ENCODE measurements around the gene FBXO40. TPM values are rescaled to one million over a fixed set of nuclear protein-coding genes. Genes with fewer than 3 reads are reported as not detected.
"Not testable (repeated sequence)": the region's sequence is repeated elsewhere in the genome, so short reads cannot be mapped to it uniquely, and the experiment has no call there.

The FBXO40 gene
- total and polyA plus RNA-seq, 9 of the 15 experiments (the other 6 are each of a cell fraction or from before 2014, with no cell fraction given): 0.01 to 0.05 (median 0.04) TPM; not detected in 3

DNA sequence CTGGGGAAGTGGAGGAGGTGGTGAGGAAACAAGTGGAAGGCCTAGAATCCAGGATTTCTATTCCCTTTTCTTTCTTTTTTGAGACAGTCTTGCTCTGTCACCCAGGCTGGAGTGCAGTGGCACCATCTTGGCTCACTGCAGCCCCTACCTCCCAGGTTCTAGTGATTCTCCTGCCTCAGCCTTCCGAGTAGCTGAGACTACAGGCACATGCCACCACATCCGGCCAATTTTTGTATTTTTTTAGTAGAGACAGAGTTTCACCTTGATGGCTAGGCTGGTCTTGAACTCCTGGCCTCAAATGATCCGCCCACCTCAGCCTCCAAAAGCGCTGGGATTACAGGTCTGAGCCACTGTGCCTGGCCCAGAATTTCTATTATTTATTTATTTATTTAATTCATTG, 627 bp downstream of the FBXO40 start:
- ATAC-seq; CTCF ChIA-PET (ENCODE audit: low intra/inter-chr PET ratio); H3K4me3 ChIP-seq; BruUV-seq (replicated peaks); H3K9me1 ChIP-seq (ENCODE audit: control insufficient read depth, insufficient read depth, low read length); H3K36me3 ChIP-seq (ENCODE audit: control insufficient read depth, insufficient read depth, low read length); H3K27me3 ChIP-seq (ENCODE audit: control insufficient read depth in 2 of 2, insufficient read depth in 2 of 2, low read length in 2 of 2); H3K4me1 ChIP-seq (replicated peaks in 1 of 2; ENCODE audit: control insufficient read depth in 2 of 2, insufficient read depth in 2 of 2, low read length in 2 of 2); DNase-seq (ENCODE audit: extremely low read depth in 1 of 4, low spot score in 3 of 4); H3K79me2 ChIP-seq (ENCODE audit: control insufficient read depth, insufficient read depth, low read length); H4K20me1 ChIP-seq (replicated peaks; ENCODE audit: control insufficient read depth, insufficient read depth, low read length); H2AFZ ChIP-seq (ENCODE audit: low read depth, low read length); intact Hi-C loops (cut with micrococcal nuclease); in situ Hi-C loops (cut with MboI); H3K9me3 ChIP-seq (replicated peaks; ENCODE audit: control insufficient read depth, insufficient read depth, low read depth, low read length); H3K27ac ChIP-seq (ENCODE audit: extremely low read depth, low read depth, low read length); H3K9ac ChIP-seq (ENCODE audit: insufficient read depth in 1 of 2, low read depth in 2 of 2, low read length in 2 of 2); H3K4me2 ChIP-seq (ENCODE audit: insufficient read depth, low read length); FAIRE-seq: not testable (repeated sequence)
- POLR2A ChIA-PET: interaction anchor here (0.7 kb wide), 1 partner anchor 38 kb away, joined by 3 read pairs; no protein-coding TSS in a partner anchor
- no CpG with 5 or more reads among the region's 4 CpGs for WGBS (ENCODE audit: insufficient coverage, low coverage, missing lambda C conversion rate)

DNA sequence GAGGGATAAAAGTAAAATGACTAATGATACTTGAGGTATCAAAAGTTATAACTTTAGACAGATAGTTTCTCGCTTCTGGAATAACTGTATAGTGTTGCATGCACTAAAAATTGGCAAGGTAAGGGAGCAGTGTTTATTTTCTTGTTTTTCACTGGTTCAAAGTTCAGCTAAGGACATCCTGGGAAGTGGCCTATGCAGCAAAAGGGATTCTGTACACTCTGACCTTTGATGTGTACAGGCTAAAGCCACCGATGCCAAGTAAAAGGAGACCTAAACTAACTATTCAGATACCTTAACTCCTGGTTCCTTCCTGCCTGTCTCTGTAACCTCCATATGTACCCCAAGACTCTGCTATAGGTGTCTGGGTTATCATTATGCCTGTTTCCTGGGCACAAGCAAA, 1.7 kb downstream of the FBXO40 start:
- BruUV-seq (replicated peaks): no TSS peak
- Histone ChIP-seq H3K36me3 (ENCODE audit: control insufficient read depth, insufficient read depth, low read length) (no peaks in the 10 kb centered on the region), H3K79me2 (ENCODE audit: control insufficient read depth, insufficient read depth, low read length) (no peaks in the 10 kb centered on the region), H3K9me3 (replicated peaks; ENCODE audit: control insufficient read depth, insufficient read depth, low read depth, low read length) (no peaks in the 10 kb centered on the region), H3K27me3 (ENCODE audit: control insufficient read depth in 2 of 2, insufficient read depth in 2 of 2, low read length in 2 of 2) (no peaks in the 10 kb centered on the region; a peak in 1 of 5 replicates), H3K4me2 (ENCODE audit: insufficient read depth, low read length) (no peak overlapping the region), H3K9ac (ENCODE audit: insufficient read depth in 1 of 2, low read depth in 2 of 2, low read length in 2 of 2) (no peak overlapping the region), H3K9me1 (ENCODE audit: control insufficient read depth, insufficient read depth, low read length) (no peaks in the 10 kb centered on the region), H2AFZ (ENCODE audit: low read depth, low read length) (no peak overlapping the region), H3K4me3 (no peak overlapping the region), H4K20me1 (replicated peaks; ENCODE audit: control insufficient read depth, insufficient read depth, low read length) (no peaks in the 10 kb centered on the region), H3K27ac (ENCODE audit: extremely low read depth, low read depth, low read length) (no peak overlapping the region), H3K4me1 (replicated peaks in 1 of 2; ENCODE audit: control insufficient read depth in 2 of 2, insufficient read depth in 2 of 2, low read length in 2 of 2) (no peaks in the 10 kb centered on the region)
- POLR2A ChIA-PET: no interaction called here
- DNase-seq (ENCODE audit: extremely low read depth in 1 of 4, low spot score in 3 of 4) (no peak), ATAC-seq (no peak), FAIRE-seq (no peak)
- in situ Hi-C loops (cut with MboI) (no loop called here), intact Hi-C loops (cut with micrococcal nuclease) (no loop called here)
- CTCF ChIA-PET (ENCODE audit: low intra/inter-chr PET ratio): no interaction called here
- 0% methylated on average over 1 of the region's 2 CpGs for WGBS (ENCODE audit: insufficient coverage, low coverage, missing lambda C conversion rate)
- no peak for TF ChIP-seq COPS2 (conservative IDR thresholded peaks at IDR 0.05)
- TF ChIP-seq RHOXF2B (CRISPR knock-in tag; conservative IDR thresholded peaks at IDR 0.05): no peak
- TF ChIP-seq NRF1 (conservative IDR thresholded peaks at IDR 0.05 in 1 of 2, IDR thresholded peaks at IDR 0.05 in 1 of 2): no peak
- TF ChIP-seq, protein P1, sequence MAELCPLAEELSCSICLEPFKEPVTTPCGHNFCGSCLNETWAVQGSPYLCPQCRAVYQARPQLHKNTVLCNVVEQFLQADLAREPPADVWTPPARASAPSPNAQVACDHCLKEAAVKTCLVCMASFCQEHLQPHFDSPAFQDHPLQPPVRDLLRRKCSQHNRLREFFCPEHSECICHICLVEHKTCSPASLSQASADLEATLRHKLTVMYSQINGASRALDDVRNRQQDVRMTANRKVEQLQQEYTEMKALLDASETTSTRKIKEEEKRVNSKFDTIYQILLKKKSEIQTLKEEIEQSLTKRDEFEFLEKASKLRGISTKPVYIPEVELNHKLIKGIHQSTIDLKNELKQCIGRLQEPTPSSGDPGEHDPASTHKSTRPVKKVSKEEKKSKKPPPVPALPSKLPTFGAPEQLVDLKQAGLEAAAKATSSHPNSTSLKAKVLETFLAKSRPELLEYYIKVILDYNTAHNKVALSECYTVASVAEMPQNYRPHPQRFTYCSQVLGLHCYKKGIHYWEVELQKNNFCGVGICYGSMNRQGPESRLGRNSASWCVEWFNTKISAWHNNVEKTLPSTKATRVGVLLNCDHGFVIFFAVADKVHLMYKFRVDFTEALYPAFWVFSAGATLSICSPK (IDR thresholded peaks at IDR 0.05; ENCODE audit: borderline replicate concordance): no peak
- no peak for TF ChIP-seq ETS2 (tag; IDR thresholded peaks at IDR 0.05; ENCODE audit: borderline replicate concordance, poor library complexity, severe bottlenecking)
- no peak for TF ChIP-seq ZNF408 (CRISPR knock-in tag; IDR thresholded peaks at IDR 0.05; ENCODE audit: low read depth)
- TF ChIP-seq, protein P2, sequence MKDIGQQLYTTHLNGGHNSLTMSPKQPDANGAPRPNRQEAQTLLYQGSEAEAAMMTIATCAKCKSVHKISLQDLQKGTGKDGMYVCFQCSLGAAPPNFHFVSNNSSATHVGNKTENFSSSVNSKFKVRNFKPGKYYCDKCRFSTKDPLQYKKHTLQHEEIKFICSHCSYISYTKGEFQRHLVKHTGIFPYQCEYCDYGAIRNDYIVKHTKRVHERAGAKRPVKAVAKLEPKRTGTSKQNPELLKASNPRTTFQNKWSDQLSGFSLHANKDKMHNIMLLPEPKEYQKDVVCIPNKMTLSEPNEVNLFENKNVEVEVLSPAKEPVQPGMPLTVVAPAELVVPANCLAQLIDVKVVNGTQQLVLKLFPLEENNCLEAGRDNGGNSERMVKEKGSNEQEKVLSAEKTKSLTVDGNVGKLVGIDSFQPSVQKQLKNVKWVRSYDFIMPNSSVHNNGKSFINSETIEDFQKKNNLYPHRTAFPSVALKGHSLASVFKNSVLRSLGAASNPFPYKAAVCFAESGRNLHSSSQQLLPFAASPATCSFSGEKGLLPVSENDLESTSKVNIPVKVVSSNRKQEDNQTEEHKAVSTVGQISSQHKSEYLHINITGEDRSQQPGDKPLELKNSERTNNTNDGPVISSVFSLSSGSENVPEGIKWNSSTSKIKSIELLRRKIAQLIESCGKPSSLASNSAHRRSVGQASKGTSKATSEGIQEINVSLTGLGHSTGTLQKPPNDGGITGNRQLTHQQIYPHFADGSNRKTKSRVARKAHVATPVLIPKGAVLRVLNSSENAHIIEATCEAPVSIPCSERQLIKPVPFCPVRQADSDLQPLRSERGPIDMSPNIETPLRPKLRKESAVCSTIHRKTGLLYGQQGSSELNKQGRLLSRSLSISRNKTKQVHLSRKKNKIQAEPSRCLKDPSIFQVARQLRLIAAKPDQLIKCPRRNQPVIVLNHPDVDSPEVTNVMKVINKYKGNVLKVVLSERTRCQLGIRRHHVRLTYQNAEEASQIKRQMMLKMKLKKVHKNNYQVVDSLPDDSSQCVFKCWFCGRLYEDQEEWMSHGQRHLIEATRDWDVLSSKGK (CRISPR knock-in tag; IDR thresholded peaks at IDR 0.05): no peak
- TF ChIP-seq HNRNPLL (IDR thresholded peaks at IDR 0.05; ENCODE audit: low read depth, low read length, poor library complexity, severe bottlenecking): no peak
- no peak for TF ChIP-seq FOXJ3 (CRISPR knock-in tag; IDR thresholded peaks at IDR 0.05)
- TF ChIP-seq, protein P3, sequence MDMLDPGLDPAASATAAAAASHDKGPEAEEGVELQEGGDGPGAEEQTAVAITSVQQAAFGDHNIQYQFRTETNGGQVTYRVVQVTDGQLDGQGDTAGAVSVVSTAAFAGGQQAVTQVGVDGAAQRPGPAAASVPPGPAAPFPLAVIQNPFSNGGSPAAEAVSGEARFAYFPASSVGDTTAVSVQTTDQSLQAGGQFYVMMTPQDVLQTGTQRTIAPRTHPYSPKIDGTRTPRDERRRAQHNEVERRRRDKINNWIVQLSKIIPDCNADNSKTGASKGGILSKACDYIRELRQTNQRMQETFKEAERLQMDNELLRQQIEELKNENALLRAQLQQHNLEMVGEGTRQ (CRISPR knock-in tag; IDR thresholded peaks at IDR 0.05): no peak
